CD4-positive, alpha-beta T cell (primary cell): ENCODE results near the gene LEPROT. TPM values are rescaled to one million over a fixed set of nuclear protein-coding genes. Genes with fewer than 3 reads are reported as not detected.
A peak's percentile ranks its signal among the peaks of the same experiment; 100 is the strongest.

Experiments used
- ATAC-seq: fragments of 200-7000 bp; cut with Tn5 transposase; one replicate; pipeline ENCODE4 v1.10.0; 2022; ENCODE audit warnings: mild to moderate bottlenecking; ENCODE audit not compliant: poor library complexity
- CTCF ChIA-PET: fragments of 350-600 bp; sonication (Branson Sonifier 250); formaldehyde crosslinking; loops from one replicate; lab custom pipeline; 2021; ENCODE audit warnings: antibody characterized with exemption, inconsistent platforms; lab: Charles Lee
- POLR2A ChIA-PET: fragments of 350-600 bp; sonication (Branson Sonifier 250); formaldehyde crosslinking; loops from one replicate; lab custom pipeline; 2021; ENCODE audit warnings: antibody characterized with exemption, inconsistent platforms; lab: Charles Lee
- DNase-seq, 14 experiments: peaks; one replicate each; pipeline ENCODE4 v3.0.0-alpha.2; 2013 to 2020; ENCODE audit warnings: mixed read lengths in 2 of 14
- H3K27ac ChIP-seq, 2 donors: one replicate each; pipeline versions ENCODE4 v1.5.1 to v1.7.0; 2013; ENCODE audit warnings: low read length in 2 of 2, low read depth in 1 of 2, mild to moderate bottlenecking in 1 of 2
- H3K27me3 ChIP-seq, 2 experiments: 1 replicate in 1 of 2; 2 replicates in 1 of 2; pipeline versions ENCODE4 v1.6.1 to v1.7.0; 2013; ENCODE audit warnings: low read length in 2 of 2, control low read depth in 1 of 2, mild to moderate bottlenecking in 1 of 2, moderate library complexity in 1 of 2; ENCODE audit not compliant: insufficient read depth in 2 of 2, control insufficient read depth in 1 of 2
- H3K36me3 ChIP-seq: one replicate; pipeline ENCODE4 v1.6.1; 2013; ENCODE audit warnings: low read length, control low read depth; ENCODE audit not compliant: insufficient read depth
- H3K4me1 ChIP-seq: one replicate; pipeline ENCODE4 v1.6.1; 2013; ENCODE audit warnings: low read length, control low read depth; ENCODE audit not compliant: insufficient read depth
- H3K4me3 ChIP-seq: one replicate; pipeline ENCODE4 v1.5.1; 2013; ENCODE audit warnings: mild to moderate bottlenecking, low read length, moderate library complexity
- H3K9me3 ChIP-seq, 2 experiments: 1 replicate in 1 of 2; 2 replicates in 1 of 2; pipeline versions ENCODE4 v1.6.1 to v1.7.0; 2013; ENCODE audit warnings: low read length in 2 of 2, mild to moderate bottlenecking in 2 of 2, control low read depth in 1 of 2, moderate library complexity in 1 of 2; ENCODE audit not compliant: control insufficient read depth in 1 of 2, insufficient read depth in 1 of 2
- H3K27ac Mint-ChIP-seq: one replicate; pipeline ENCODE4 v1.8.0; 2020; ENCODE audit warnings: mixed read lengths
- H3K27me3 Mint-ChIP-seq: one replicate; pipeline ENCODE4 v1.8.0; 2021; ENCODE audit warnings: mixed read lengths
- H3K36me3 Mint-ChIP-seq: one replicate; pipeline ENCODE4 v1.8.0; 2021; ENCODE audit warnings: low read depth, mixed read lengths
- H3K4me1 Mint-ChIP-seq: one replicate; pipeline ENCODE4 v1.8.0; 2021; ENCODE audit warnings: low read depth, mixed read lengths
- H3K4me3 Mint-ChIP-seq: one replicate; pipeline ENCODE4 v1.8.0; 2020; ENCODE audit warnings: mild to moderate bottlenecking, mixed read lengths
- H3K9me3 Mint-ChIP-seq: one replicate; pipeline ENCODE4 v1.8.0; 2020; ENCODE audit warnings: mixed read lengths
- intact Hi-C, 2 experiments: fragments of 100-400 bp; cut with DNase I in 1 of 2; cut with micrococcal nuclease in 1 of 2; formaldehyde crosslinking; loops; one replicate each; pipeline versions ENCODE4 v1.15.1 to v1.9.0; 2023 to 2025; cut with DNase I, micrococcal nuclease
- total RNA-seq, 174 experiments: library from RNA in 2 of 174; stranded (reverse) in 2 of 174; gene quantifications; one replicate each; pipeline ENCODE4 v1.2.3 and lab custom pipeline; 2021 to 2026
- TF ChIP-seq, protein P1 (sequence below): fragments of 200-600 bp; IDR thresholded peaks from one replicate; pipeline ENCODE4 v1.8.0; 2022; ENCODE audit warnings: antibody characterized with exemption, mild to moderate bottlenecking

Gene LEPROT
- total RNA-seq, 2 experiments from 2014 or later, result 20.2 to 23.9 TPM

DNA sequence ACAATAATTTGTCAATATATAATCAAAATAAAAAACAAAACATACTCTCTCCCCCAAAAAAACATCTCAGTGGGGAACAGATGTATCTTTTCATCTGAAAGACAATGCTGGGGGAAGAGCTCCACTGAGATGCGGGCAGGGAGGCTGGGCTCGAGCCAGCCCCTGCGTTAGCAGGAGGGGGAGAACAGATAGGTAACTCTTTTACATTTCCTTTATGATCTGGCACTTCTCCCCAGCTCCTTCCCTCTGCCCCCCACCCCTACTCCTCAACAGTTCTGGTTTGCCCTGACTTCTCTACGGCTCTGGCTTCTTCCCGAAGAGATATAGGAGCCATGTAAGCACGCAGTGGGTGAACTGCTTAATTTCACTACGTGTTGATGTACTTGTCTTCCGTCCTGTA, 12.4 kb downstream of the LEPROT start:
- H3K27ac Mint-ChIP-seq, result no peak overlapping the region
- no peak overlapping the region for H3K4me3 ChIP-seq
- DNase-seq, result no peak
- no peaks in the 10 kb centered on the region for H3K9me3 ChIP-seq
- H3K27me3 ChIP-seq, result no peaks in the 10 kb centered on the region
- TF ChIP-seq, protein P1, sequence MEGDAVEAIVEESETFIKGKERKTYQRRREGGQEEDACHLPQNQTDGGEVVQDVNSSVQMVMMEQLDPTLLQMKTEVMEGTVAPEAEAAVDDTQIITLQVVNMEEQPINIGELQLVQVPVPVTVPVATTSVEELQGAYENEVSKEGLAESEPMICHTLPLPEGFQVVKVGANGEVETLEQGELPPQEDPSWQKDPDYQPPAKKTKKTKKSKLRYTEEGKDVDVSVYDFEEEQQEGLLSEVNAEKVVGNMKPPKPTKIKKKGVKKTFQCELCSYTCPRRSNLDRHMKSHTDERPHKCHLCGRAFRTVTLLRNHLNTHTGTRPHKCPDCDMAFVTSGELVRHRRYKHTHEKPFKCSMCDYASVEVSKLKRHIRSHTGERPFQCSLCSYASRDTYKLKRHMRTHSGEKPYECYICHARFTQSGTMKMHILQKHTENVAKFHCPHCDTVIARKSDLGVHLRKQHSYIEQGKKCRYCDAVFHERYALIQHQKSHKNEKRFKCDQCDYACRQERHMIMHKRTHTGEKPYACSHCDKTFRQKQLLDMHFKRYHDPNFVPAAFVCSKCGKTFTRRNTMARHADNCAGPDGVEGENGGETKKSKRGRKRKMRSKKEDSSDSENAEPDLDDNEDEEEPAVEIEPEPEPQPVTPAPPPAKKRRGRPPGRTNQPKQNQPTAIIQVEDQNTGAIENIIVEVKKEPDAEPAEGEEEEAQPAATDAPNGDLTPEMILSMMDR, result no peak
- no peaks in the 10 kb centered on the region for H3K4me1 ChIP-seq
- CTCF ChIA-PET, result no interaction called here
- H3K27me3 Mint-ChIP-seq, result no peaks in the 10 kb centered on the region
- POLR2A ChIA-PET, result no interaction called here
- H3K36me3 Mint-ChIP-seq, result peaks cover 47% of the 10 kb centered on the region
- peaks cover 16% of the 10 kb centered on the region for H3K36me3 ChIP-seq
- peaks cover 11% of the 10 kb centered on the region for H3K4me1 Mint-ChIP-seq
- H3K4me3 Mint-ChIP-seq, result no peak overlapping the region
- no peak for ATAC-seq
- H3K27ac ChIP-seq, result no peak overlapping the region
- no peaks in the 10 kb centered on the region for H3K9me3 Mint-ChIP-seq
- intact Hi-C loops, result loop anchor here (5.0 to 10.0 kb wide), 2 partner anchors 812 to 1014 kb away; no protein-coding TSS in a partner anchor

DNA sequence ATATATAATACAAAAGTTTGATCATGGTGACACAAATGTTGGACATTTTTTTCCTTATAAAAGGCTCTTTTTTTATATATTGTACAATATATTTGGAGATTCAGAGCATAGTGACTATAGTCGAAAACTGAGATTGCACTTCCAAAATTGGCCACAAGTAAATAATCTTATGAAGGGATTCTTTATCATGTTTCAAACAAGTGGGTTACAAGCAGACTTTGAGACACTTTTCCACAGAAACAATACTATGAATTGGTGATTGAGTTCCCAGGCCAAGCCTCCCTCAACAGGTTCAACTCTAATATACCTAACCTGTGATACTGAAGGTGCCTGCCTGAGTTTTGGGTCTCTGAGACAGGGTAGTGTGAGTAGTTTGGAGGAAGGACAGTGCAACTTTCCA, 13.8 kb downstream of the LEPROT start:
- POLR2A ChIA-PET, result no interaction called here
- CTCF ChIA-PET, result no interaction called here
- TF ChIP-seq, protein P1, result peak; percentile 2
- H3K4me3 Mint-ChIP-seq, result no peak overlapping the region
- intact Hi-C loops, result loop anchor here (5.0 to 10.0 kb wide), 2 partner anchors 811 to 1013 kb away; no protein-coding TSS in a partner anchor
- no peaks in the 10 kb centered on the region for H3K4me1 ChIP-seq
- no peaks in the 10 kb centered on the region for H3K27me3 Mint-ChIP-seq
- no peak overlapping the region for H3K27ac ChIP-seq
- peaks cover 11% of the 10 kb centered on the region for H3K4me1 Mint-ChIP-seq
- no peak overlapping the region for H3K27ac Mint-ChIP-seq
- H3K27me3 ChIP-seq, result no peaks in the 10 kb centered on the region
- no peaks in the 10 kb centered on the region for H3K9me3 ChIP-seq
- ATAC-seq (no peak), DNase-seq (no peak)
- peaks cover 16% of the 10 kb centered on the region for H3K36me3 ChIP-seq
- peaks cover 42% of the 10 kb centered on the region for H3K36me3 Mint-ChIP-seq
- H3K9me3 Mint-ChIP-seq, result no peaks in the 10 kb centered on the region
- H3K4me3 ChIP-seq, result no peak overlapping the region

DNA sequence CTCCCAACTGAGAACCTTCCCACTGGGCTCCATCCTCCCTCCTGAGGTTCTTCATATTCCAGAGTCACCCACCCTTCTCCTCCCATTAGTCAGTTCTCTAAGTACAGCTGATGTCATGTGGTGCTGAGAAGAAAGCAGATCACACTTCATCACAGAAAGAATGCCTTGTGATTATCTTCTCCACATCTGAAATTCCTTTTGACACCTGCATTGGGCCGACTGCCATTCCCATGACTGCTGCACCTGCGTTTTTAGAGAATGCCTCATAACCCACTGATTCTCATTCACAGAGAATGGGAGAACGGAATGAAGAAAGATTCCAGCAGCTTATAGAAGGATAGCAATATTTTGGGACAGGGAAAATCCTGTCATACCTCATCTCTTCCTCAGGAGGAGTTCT, 14.3 kb downstream of the LEPROT start:
- ATAC-seq (no peak), DNase-seq (no peak)
- no peaks in the 10 kb centered on the region for H3K27me3 Mint-ChIP-seq
- H3K4me1 ChIP-seq, result no peaks in the 10 kb centered on the region
- no peaks in the 10 kb centered on the region for H3K27me3 ChIP-seq
- ChIA-PET POLR2A (no interaction called here), CTCF (no interaction called here)
- intact Hi-C loops, result loop anchor here (5.0 to 10.0 kb wide), 2 partner anchors 810 to 1013 kb away; no protein-coding TSS in a partner anchor
- H3K36me3 ChIP-seq, result peaks cover 16% of the 10 kb centered on the region
- H3K27ac ChIP-seq, result no peak overlapping the region
- H3K36me3 Mint-ChIP-seq, result peaks cover 42% of the 10 kb centered on the region
- TF ChIP-seq, protein P1, result no peak
- H3K27ac Mint-ChIP-seq, result no peak overlapping the region
- H3K4me1 Mint-ChIP-seq, result peaks cover 11% of the 10 kb centered on the region
- no peaks in the 10 kb centered on the region for H3K9me3 Mint-ChIP-seq
- no peaks in the 10 kb centered on the region for H3K9me3 ChIP-seq
- no peak overlapping the region for H3K4me3 ChIP-seq
- H3K4me3 Mint-ChIP-seq, result no peak overlapping the region
